Caco-2 (cell line): ENCODE measurements around the gene ZFYVE1. TPM values are rescaled to one million over a fixed set of nuclear protein-coding genes. Genes with fewer than 3 reads are reported as not detected.

Experiments
- BruUV-seq: library from RNA; stranded (reverse); fragments of 400-500 nt; replicated peaks from 2 replicates; lab custom pipeline; 2021; lab: Mats Ljungman, UMichigan
- CTCF ChIA-PET: fragments of 300-600 bp; sonication (Branson Sonifier 250); formaldehyde crosslinking; loops from one replicate; lab custom pipeline; 2022; ENCODE audit warnings: antibody characterized with exemption; lab: Charles Lee
- POLR2A ChIA-PET: fragments of 300-600 bp; sonication (Branson Sonifier 250); formaldehyde crosslinking; loops from one replicate; lab custom pipeline; 2022; ENCODE audit warnings: antibody characterized with exemption; lab: Charles Lee
- DNase-seq, 2 experiments: peaks; one replicate each; pipeline versions ENCODE4 v3.0.0 to v3.0.0-alpha.2; 2020 to 2022
- H3K27me3 ChIP-seq: replicated peaks from 2 replicates; pipeline ENCODE4 v1.6.0; 2011; ENCODE audit warnings: low read length; ENCODE audit not compliant: control insufficient read depth, insufficient read depth
- H3K36me3 ChIP-seq: 2 replicates; pipeline ENCODE4 v1.5.1; 2011; ENCODE audit warnings: low read length; ENCODE audit not compliant: control insufficient read depth, insufficient read depth
- H3K4me1 ChIP-seq: fragments of 250-450 bp; sonication (Bioruptor Pico); 2 replicates; pipeline ENCODE4 v1.5.1; 2020; ENCODE audit warnings: mild to moderate bottlenecking
- H3K4me3 ChIP-seq: 2 replicates; pipeline ENCODE4 v1.5.1; 2011; ENCODE audit warnings: low read depth, mild to moderate bottlenecking, control low read depth, low read length
- H3K9me3 ChIP-seq: fragments of 250-450 bp; sonication (Bioruptor Pico); 2 replicates; pipeline ENCODE4 v1.5.1; 2020; ENCODE audit warnings: mild to moderate bottlenecking, moderate library complexity
- H3K27ac Mint-ChIP-seq: one replicate; pipeline ENCODE4 v1.8.0; 2022; ENCODE audit warnings: mixed read lengths; ENCODE audit not compliant: unreplicated experiment
- H3K27me3 Mint-ChIP-seq: one replicate; pipeline ENCODE4 v1.8.0; 2022; ENCODE audit warnings: mixed read lengths; ENCODE audit not compliant: insufficient read depth, unreplicated experiment
- H3K36me3 Mint-ChIP-seq: one replicate; pipeline ENCODE4 v1.8.0; 2022; ENCODE audit warnings: mild to moderate bottlenecking, mixed read lengths; ENCODE audit not compliant: insufficient read depth, unreplicated experiment
- H3K4me1 Mint-ChIP-seq: one replicate; pipeline ENCODE4 v1.8.0; 2022; ENCODE audit warnings: low read depth, mixed read lengths; ENCODE audit not compliant: unreplicated experiment
- H3K4me3 Mint-ChIP-seq: one replicate; pipeline ENCODE4 v1.8.0; 2022; ENCODE audit warnings: mild to moderate bottlenecking, moderate library complexity, mixed read lengths; ENCODE audit not compliant: unreplicated experiment
- H3K9me3 Mint-ChIP-seq: one replicate; pipeline ENCODE4 v1.8.0; 2022; ENCODE audit warnings: mixed read lengths; ENCODE audit not compliant: unreplicated experiment
- intact Hi-C: fragments of 100-400 bp; cut with micrococcal nuclease; formaldehyde crosslinking; loops from one replicate; pipeline ENCODE4 v1.10.0; 2022; ENCODE audit not compliant: unreplicated experiment
- total RNA-seq: library from RNA; stranded (reverse); gene quantifications from 2 replicates; pipeline ENCODE4 v1.2.3, GENCODE V29; 2022
- TF ChIP-seq, protein P1 (sequence below), 2 experiments: fragments of 200-600 bp in 1 of 2; IDR thresholded peaks; 1 replicate in 1 of 2; 2 replicates in 1 of 2; pipeline versions ENCODE4 v1.5.1 to v1.8.0; 2011 to 2022; ENCODE audit warnings: antibody characterized with exemption in 1 of 2, control low read depth in 1 of 2, inconsistent platforms in 1 of 2, low read depth in 1 of 2, low read length in 1 of 2, mild to moderate bottlenecking in 1 of 2, moderate library complexity in 1 of 2; ENCODE audit not compliant: insufficient read depth in 1 of 2, severe bottlenecking in 1 of 2, unreplicated experiment in 1 of 2

ZFYVE1 gene
- total RNA-seq, 1 experiment from 2014 or later, result 10.8 TPM

- BruUV-seq, result no TSS peak
- H3K4me1 ChIP-seq, result no peaks in the 10 kb centered on the region
- peaks cover 17% of the 10 kb centered on the region for H3K36me3 Mint-ChIP-seq
- intact Hi-C loops, result no loop called here
- DNase-seq, result no peak
- H3K36me3 ChIP-seq, result no peaks in the 10 kb centered on the region; the same call in 1 of the 2 replicates
- no peak overlapping the region for H3K4me3 ChIP-seq
- no peaks in the 10 kb centered on the region for H3K4me1 Mint-ChIP-seq
- H3K27ac Mint-ChIP-seq, result no peak overlapping the region
- H3K4me3 Mint-ChIP-seq, result no peak overlapping the region
- no peaks in the 10 kb centered on the region for H3K9me3 ChIP-seq
- no peaks in the 10 kb centered on the region for H3K27me3 Mint-ChIP-seq
- TF ChIP-seq, protein P1, sequence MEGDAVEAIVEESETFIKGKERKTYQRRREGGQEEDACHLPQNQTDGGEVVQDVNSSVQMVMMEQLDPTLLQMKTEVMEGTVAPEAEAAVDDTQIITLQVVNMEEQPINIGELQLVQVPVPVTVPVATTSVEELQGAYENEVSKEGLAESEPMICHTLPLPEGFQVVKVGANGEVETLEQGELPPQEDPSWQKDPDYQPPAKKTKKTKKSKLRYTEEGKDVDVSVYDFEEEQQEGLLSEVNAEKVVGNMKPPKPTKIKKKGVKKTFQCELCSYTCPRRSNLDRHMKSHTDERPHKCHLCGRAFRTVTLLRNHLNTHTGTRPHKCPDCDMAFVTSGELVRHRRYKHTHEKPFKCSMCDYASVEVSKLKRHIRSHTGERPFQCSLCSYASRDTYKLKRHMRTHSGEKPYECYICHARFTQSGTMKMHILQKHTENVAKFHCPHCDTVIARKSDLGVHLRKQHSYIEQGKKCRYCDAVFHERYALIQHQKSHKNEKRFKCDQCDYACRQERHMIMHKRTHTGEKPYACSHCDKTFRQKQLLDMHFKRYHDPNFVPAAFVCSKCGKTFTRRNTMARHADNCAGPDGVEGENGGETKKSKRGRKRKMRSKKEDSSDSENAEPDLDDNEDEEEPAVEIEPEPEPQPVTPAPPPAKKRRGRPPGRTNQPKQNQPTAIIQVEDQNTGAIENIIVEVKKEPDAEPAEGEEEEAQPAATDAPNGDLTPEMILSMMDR (IDR thresholded peaks at IDR 0.05; ENCODE audit: insufficient read depth in 1 of 2, low read depth in 1 of 2, low read length in 1 of 2, severe bottlenecking in 1 of 2, unreplicated experiment in 1 of 2), result no peak
- no peaks in the 10 kb centered on the region for H3K27me3 ChIP-seq
- ChIA-PET POLR2A (no interaction called here), CTCF (interaction anchor here (0.7 kb wide), 1 partner anchor 24 kb away, joined by 3 read pairs; no protein-coding TSS in a partner anchor)
- H3K9me3 Mint-ChIP-seq, result no peaks in the 10 kb centered on the region
Observed at GRCh38 chr14:72982146-72982708, 44.7 kb downstream of the ZFYVE1 start.

DNA sequence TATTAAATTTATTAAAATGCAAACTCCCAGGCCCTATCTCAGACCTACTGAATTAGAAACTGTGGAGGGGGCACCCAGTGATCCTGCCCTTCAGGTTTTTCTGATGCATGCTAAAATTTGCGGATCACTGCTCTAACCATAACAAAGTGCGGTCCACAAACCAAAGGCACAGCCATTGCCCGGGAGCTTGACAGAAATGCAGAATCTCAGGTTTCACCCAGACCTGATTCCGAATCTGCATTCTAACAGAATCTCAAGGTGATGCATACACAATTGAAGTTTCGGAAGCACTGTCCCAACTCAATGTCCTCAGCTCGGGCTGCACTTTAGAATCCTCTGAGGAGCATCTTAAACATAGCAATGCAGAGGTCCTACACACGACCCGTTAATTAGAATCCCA is 46.0 kb downstream of the ZFYVE1 start:
- BruUV-seq, result no TSS peak
- no peak for DNase-seq
- no peaks in the 10 kb centered on the region for H3K9me3 ChIP-seq
- CTCF ChIA-PET, result no interaction called here
- Mint-ChIP-seq H3K36me3 (peaks cover 17% of the 10 kb centered on the region), H3K4me3 (no peak overlapping the region), H3K4me1 (no peaks in the 10 kb centered on the region), H3K27me3 (no peaks in the 10 kb centered on the region), H3K9me3 (no peaks in the 10 kb centered on the region), H3K27ac (no peak overlapping the region)
- no peaks in the 10 kb centered on the region; the same call in 1 of the 2 replicates for H3K36me3 ChIP-seq
- no peaks in the 10 kb centered on the region for H3K4me1 ChIP-seq
- H3K27me3 ChIP-seq, result no peaks in the 10 kb centered on the region
- intact Hi-C loops, result no loop called here
- POLR2A ChIA-PET, result no interaction called here
- no peak overlapping the region for H3K4me3 ChIP-seq
- TF ChIP-seq, protein P1 (IDR thresholded peaks at IDR 0.05; ENCODE audit: insufficient read depth in 1 of 2, low read depth in 1 of 2, low read length in 1 of 2, severe bottlenecking in 1 of 2, unreplicated experiment in 1 of 2), result no peak

DNA sequence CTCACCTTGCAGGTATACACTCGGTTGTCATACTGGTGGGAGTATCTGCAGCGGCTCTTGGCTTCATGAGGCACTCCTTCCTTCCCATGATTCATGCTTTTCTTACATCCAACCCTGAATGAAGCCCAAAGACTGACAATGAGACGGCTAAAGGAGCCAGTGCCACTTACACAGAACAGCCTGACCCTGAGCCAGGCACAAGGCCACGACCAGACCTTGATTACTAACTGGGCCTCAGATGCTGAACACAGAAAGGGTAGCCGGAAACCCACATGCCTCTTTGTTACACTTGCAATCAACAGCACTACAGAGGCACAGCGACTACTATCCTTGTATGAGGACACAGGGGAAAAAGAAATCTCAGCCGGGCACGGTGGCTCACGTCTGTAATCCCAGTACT is 48.0 kb downstream of the ZFYVE1 start:
- H3K4me3 Mint-ChIP-seq, result no peak overlapping the region
- H3K9me3 ChIP-seq, result no peaks in the 10 kb centered on the region
- H3K27me3 Mint-ChIP-seq, result no peaks in the 10 kb centered on the region
- H3K4me1 Mint-ChIP-seq, result no peaks in the 10 kb centered on the region
- DNase-seq, result no peak
- ChIA-PET CTCF (no interaction called here), POLR2A (interaction anchor here (0.5 kb wide), 1 partner anchor 47 kb away, joined by 3 read pairs; no protein-coding TSS in a partner anchor)
- no peaks in the 10 kb centered on the region for H3K27me3 ChIP-seq
- H3K4me3 ChIP-seq, result no peak overlapping the region
- TF ChIP-seq, protein P1 (IDR thresholded peaks at IDR 0.05; ENCODE audit: insufficient read depth in 1 of 2, low read depth in 1 of 2, low read length in 1 of 2, severe bottlenecking in 1 of 2, unreplicated experiment in 1 of 2), result no peak
- no peaks in the 10 kb centered on the region for H3K4me1 ChIP-seq
- no TSS peak for BruUV-seq
- H3K27ac Mint-ChIP-seq, result no peak overlapping the region
- intact Hi-C loops, result no loop called here
- no peaks in the 10 kb centered on the region; the same call in 1 of the 2 replicates for H3K36me3 ChIP-seq
- H3K36me3 Mint-ChIP-seq, result peaks cover 9% of the 10 kb centered on the region
- H3K9me3 Mint-ChIP-seq, result no peaks in the 10 kb centered on the region
